Hepatocyte (in vitro differentiated cells): Measurements from ENCODE around the gene ST3GAL2. TPM values are rescaled to one million over a fixed set of nuclear protein-coding genes. Genes with fewer than 3 reads are reported as not detected.
A peak's percentile ranks its signal among the peaks of the same experiment; 100 is the strongest.

Source experiments
- DNase-seq: peaks from one replicate; pipeline ENCODE4 v3.0.0-alpha.2; 2016; ENCODE audit warnings: low spot score
- H2AFZ ChIP-seq: fragments of 200-600 bp; sonication (generic); 2 replicates; pipeline ENCODE4 v1.6.0; 2016; ENCODE audit warnings: antibody characterized with exemption, mild to moderate bottlenecking
- H3K27ac ChIP-seq: fragments of 200-600 bp; sonication (generic); 2 replicates; pipeline ENCODE4 v1.5.1; 2016; ENCODE audit warnings: mild to moderate bottlenecking
- H3K27me3 ChIP-seq: fragments of 200-600 bp; sonication (generic); 2 replicates; pipeline ENCODE4 v1.6.1; 2016
- H3K36me3 ChIP-seq: fragments of 200-600 bp; sonication (generic); replicated peaks from 2 replicates; pipeline ENCODE4 v1.5.1; 2016; ENCODE audit warnings: low read depth; ENCODE audit not compliant: insufficient read depth
- H3K4me1 ChIP-seq: fragments of 200-600 bp; sonication (generic); 2 replicates; pipeline ENCODE4 v1.5.1; 2016; ENCODE audit warnings: mild to moderate bottlenecking, moderate library complexity; ENCODE audit not compliant: insufficient read depth
- H3K4me2 ChIP-seq: fragments of 200-600 bp; sonication (generic); 2 replicates; pipeline ENCODE4 v1.6.0; 2016
- H3K4me3 ChIP-seq: fragments of 200-600 bp; sonication (generic); 2 replicates; pipeline ENCODE4 v1.5.1; 2016; ENCODE audit warnings: mild to moderate bottlenecking
- H3K79me2 ChIP-seq: fragments of 200-600 bp; sonication (generic); 2 replicates; pipeline ENCODE4 v1.6.0; 2017; ENCODE audit warnings: mild to moderate bottlenecking
- H3K9me2 ChIP-seq: fragments of 200-600 bp; sonication (generic); replicated peaks from 2 replicates; pipeline ENCODE4 v1.6.0; 2017; ENCODE audit warnings: mild to moderate bottlenecking; ENCODE audit not compliant: insufficient read depth
- H3K9me3 ChIP-seq: fragments of 200-600 bp; sonication (generic); 2 replicates; pipeline ENCODE4 v1.5.1; 2016; ENCODE audit warnings: low read depth, mild to moderate bottlenecking
- H4K20me1 ChIP-seq: fragments of 200-600 bp; sonication (generic); 2 replicates; pipeline ENCODE4 v1.6.0; 2016; ENCODE audit warnings: mild to moderate bottlenecking; ENCODE audit not compliant: insufficient read depth, poor library complexity, severe bottlenecking
- EZH2 ChIP-seq: fragments of 200-600 bp; sonication (generic); IDR thresholded peaks from 2 replicates; pipeline ENCODE4 v1.6.1; 2016; ENCODE audit warnings: antibody characterized with exemption, mild to moderate bottlenecking, borderline replicate concordance
- EZH2phosphoT487 ChIP-seq: fragments of 200-600 bp; sonication (generic); IDR thresholded peaks from one replicate; pipeline ENCODE4 v1.6.1; 2018; ENCODE audit warnings: antibody characterized with exemption, mild to moderate bottlenecking, low read depth, moderate library complexity; ENCODE audit not compliant: unreplicated experiment, severe bottlenecking
- WGBS: methylation state at CpG from one replicate; pipeline ENCODE4 v1.1.6; 2016; ENCODE audit warnings: low lambda C conversion rate; ENCODE audit errors: missing lambda C conversion rate; 5-methylcytosine and 5-hydroxymethylcytosine counted together
- polyA plus RNA-seq: library from polyadenylated mRNA; unstranded; fragments of >200 nt; fragmentation: Nextera tagmentation; extraction: Ambion mirVana; gene quantifications from 2 replicates; pipeline ENCODE4 v1.2.1, GENCODE V29; 2016
- total RNA-seq: library from RNA; depleted of rRNA; stranded (reverse); fragments of >200 nt; gene quantifications from 2 replicates; pipeline ENCODE4 v1.2.3, GENCODE V29; 2014
- TF ChIP-seq, protein P1 (sequence below): fragments of 200-600 bp; sonication (generic); IDR thresholded peaks from 2 replicates; pipeline ENCODE4 v1.5.1; 2016; ENCODE audit warnings: antibody characterized with exemption, mild to moderate bottlenecking; ENCODE audit not compliant: poor library complexity

Gene ST3GAL2
- total and polyA plus RNA-seq, 2 experiments from 2014 or later = 25.6 to 29.2 TPM

DNA sequence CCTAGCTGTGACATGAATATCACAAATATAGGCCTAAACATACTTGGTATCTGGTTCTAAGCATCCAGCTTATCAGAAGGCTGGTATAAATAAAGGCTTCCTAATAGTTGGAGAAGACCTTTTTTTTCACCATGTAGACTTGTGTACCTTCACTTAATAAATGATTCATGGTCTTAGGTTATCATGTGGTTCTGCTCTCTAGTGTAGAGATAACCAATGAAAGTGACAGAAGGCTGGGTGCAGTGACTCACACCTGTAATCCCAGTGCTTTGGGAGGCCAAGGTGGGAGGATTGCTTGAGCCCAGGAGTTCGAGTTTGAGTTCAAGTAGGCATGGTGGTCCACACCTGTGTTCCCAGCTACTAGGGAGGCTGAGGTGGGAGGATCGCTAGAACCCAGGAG lies 89.1 kb downstream of the ST3GAL2 start:
- H3K27me3 ChIP-seq = no peaks in the 10 kb centered on the region
- H3K4me3 ChIP-seq = no peak overlapping the region
- H3K36me3 ChIP-seq = no peaks in the 10 kb centered on the region
- H3K9me2 ChIP-seq = no peaks in the 10 kb centered on the region
- H3K9me3 ChIP-seq = no peaks in the 10 kb centered on the region
- peaks cover 14% of the 10 kb centered on the region for H3K4me1 ChIP-seq
- DNase-seq = no peak
- peaks cover 58% of the 10 kb centered on the region for H3K79me2 ChIP-seq
- H3K27ac ChIP-seq = no peak overlapping the region
- no peak overlapping the region for H2AFZ ChIP-seq
- 87% methylated on average over 2 of the region's 2 CpGs for WGBS
- TF ChIP-seq EZH2phosphoT487 = no peak
- TF ChIP-seq EZH2 = no peak
- TF ChIP-seq, protein P1, sequence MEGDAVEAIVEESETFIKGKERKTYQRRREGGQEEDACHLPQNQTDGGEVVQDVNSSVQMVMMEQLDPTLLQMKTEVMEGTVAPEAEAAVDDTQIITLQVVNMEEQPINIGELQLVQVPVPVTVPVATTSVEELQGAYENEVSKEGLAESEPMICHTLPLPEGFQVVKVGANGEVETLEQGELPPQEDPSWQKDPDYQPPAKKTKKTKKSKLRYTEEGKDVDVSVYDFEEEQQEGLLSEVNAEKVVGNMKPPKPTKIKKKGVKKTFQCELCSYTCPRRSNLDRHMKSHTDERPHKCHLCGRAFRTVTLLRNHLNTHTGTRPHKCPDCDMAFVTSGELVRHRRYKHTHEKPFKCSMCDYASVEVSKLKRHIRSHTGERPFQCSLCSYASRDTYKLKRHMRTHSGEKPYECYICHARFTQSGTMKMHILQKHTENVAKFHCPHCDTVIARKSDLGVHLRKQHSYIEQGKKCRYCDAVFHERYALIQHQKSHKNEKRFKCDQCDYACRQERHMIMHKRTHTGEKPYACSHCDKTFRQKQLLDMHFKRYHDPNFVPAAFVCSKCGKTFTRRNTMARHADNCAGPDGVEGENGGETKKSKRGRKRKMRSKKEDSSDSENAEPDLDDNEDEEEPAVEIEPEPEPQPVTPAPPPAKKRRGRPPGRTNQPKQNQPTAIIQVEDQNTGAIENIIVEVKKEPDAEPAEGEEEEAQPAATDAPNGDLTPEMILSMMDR = no peak
- H3K4me2 ChIP-seq = no peak overlapping the region
- no peaks in the 10 kb centered on the region for H4K20me1 ChIP-seq

DNA sequence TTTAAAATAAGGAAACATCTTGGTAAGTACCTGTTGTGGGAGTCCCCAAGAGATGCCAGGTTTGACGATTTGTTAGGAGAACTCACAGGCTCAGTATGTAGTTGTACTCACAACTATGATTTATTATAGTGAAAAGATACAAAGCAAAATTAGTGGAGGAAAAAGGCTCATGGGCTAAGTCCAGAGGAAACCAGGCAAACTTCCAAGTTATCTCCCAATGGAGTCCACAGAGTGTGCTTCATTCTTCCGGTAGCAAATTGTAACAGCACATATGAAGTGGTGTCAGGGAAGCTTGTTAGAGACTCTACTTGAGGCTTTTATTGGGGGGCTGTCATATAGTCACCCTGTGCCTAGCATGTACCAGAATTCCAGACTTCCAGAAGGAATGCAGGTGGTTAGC lies 89.9 kb downstream of the ST3GAL2 start:
- 97% methylated on average over 2 of the region's 2 CpGs for WGBS
- Histone ChIP-seq H4K20me1 (no peaks in the 10 kb centered on the region), H3K36me3 (no peaks in the 10 kb centered on the region), H3K79me2 (peaks cover 58% of the 10 kb centered on the region), H3K27me3 (no peaks in the 10 kb centered on the region), H3K9me2 (no peaks in the 10 kb centered on the region), H3K4me2 (no peak overlapping the region), H3K4me3 (no peak overlapping the region), H2AFZ (no peak overlapping the region), H3K9me3 (no peaks in the 10 kb centered on the region), H3K27ac (no peak overlapping the region), H3K4me1 (peaks cover 14% of the 10 kb centered on the region)
- no peak for DNase-seq
- TF ChIP-seq EZH2phosphoT487 (no peak), EZH2 (no peak)

DNA sequence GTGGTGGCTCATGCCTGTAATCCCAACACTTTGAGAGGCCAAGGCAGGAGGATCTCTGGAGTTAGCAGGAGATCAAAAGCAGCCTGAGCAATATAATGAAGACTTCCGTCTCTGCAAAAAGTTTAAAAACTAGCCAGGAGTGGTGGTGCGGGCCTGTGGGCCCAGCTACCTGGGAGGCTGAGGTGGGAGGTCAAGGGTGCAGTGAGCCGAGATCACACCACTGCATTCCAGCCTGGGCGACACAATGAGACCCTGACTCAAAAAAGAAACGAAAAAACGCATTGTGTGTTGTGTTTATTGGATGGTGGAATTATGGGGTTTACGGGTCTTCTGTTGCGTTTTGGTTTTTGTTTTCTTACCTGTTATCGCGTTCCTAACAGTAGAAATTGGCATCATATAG lies 93.1 kb downstream of the ST3GAL2 start:
- H3K9me2 ChIP-seq = no peaks in the 10 kb centered on the region
- no peak for TF ChIP-seq EZH2phosphoT487
- TF ChIP-seq EZH2 = no peak
- TF ChIP-seq, protein P1 = no peak
- H3K4me3 ChIP-seq = peak overlapping the region; percentile 35
- H3K27me3 ChIP-seq = no peaks in the 10 kb centered on the region
- peaks cover 14% of the 10 kb centered on the region for H3K4me1 ChIP-seq
- peak overlapping the region; percentile 92 for H3K27ac ChIP-seq
- WGBS = 96% methylated on average over 10 of the region's 10 CpGs
- no peaks in the 10 kb centered on the region for H3K9me3 ChIP-seq
- H3K36me3 ChIP-seq = no peaks in the 10 kb centered on the region
- no peaks in the 10 kb centered on the region for H4K20me1 ChIP-seq
- peaks cover 42% of the 10 kb centered on the region for H3K79me2 ChIP-seq
- peak overlapping the region; percentile 81 for H3K4me2 ChIP-seq
- DNase-seq = no peak
- peak overlapping the region; percentile 60 for H2AFZ ChIP-seq

DNA sequence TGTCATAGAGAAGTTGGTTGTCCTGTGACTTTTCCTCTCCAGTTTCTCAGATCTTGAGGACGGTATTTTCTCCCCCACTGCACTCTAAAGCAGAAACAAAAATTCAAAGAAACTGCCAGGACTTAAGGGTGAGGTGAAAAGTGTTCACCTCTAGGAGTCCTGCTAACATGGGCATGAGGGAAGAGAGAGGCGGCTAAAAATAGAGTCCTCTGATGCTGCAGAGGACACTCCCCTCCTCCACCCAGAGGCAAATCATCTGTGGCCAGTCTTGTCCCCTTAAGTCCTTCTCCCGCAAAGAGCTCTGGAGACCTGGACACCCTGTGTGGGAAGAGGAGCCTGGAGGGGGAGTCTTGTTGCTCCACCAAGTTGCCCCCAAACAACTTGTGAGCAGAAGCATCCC lies 96.9 kb downstream of the ST3GAL2 start:
- Histone ChIP-seq H3K79me2 (peaks cover 6% of the 10 kb centered on the region), H3K4me2 (no peak overlapping the region), H3K4me3 (no peak overlapping the region), H3K9me2 (no peaks in the 10 kb centered on the region), H2AFZ (no peak overlapping the region), H3K36me3 (no peaks in the 10 kb centered on the region), H3K4me1 (peaks cover 5% of the 10 kb centered on the region), H4K20me1 (no peaks in the 10 kb centered on the region), H3K9me3 (no peaks in the 10 kb centered on the region), H3K27me3 (no peaks in the 10 kb centered on the region), H3K27ac (no peak overlapping the region)
- DNase-seq = no peak
- no peak for TF ChIP-seq EZH2phosphoT487
- TF ChIP-seq, protein P1 = no peak
- TF ChIP-seq EZH2 = no peak
- whole genome bisulfite sequencing = 74% methylated on average over 3 of the region's 3 CpGs
